Fibroblast of skin of abdomen (primary cell): Measurements from ENCODE around the gene RASL10B.

ENCODE experiments used
- DNase-seq: peaks from one replicate; pipeline ENCODE4 v3.0.0-alpha.2; 2013

Gene RASL10B

GRCh38 chr17:35766489-35766877 is 35.0 kb downstream of the RASL10B start:
- no peak for DNase-seq

DNA sequence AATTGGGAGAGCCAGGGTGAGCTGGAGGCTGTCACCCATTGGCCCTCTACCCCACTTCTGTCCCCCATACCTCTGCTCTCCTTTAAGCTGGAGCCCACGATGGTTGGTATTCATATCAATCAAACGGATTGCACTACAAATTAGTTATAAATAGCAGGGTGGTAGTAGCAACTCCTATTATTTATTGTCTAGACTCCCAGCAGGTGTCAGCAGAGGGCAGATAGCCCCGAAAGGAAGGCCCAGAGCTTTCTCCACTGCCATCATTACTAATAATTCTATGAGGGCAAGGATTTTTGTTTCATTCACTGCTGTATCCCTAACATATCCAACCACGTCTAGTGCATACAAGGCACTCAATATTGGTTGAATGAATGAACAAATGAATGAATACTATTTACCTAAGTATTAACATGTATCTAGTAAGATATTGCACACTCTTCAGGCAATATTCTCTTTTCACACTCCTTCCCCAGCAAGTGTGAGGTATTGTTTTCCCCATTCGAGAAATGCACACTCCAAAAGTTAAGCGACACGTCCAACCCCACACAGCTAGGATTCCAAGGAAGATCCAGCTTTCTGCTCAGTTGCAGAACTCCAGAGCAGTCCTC is 35.6 kb downstream of the RASL10B start:
- DNase-seq, result peak; percentile 35

GRCh38 chr17:35768797-35769196 is 37.4 kb downstream of the RASL10B start:
- DNase-seq, result no peak

- DNase-seq, result no peak
Observed at GRCh38 chr17:35769895-35770486, 38.6 kb downstream of the RASL10B start.

GRCh38 chr17:35773129-35773528 is 41.7 kb downstream of the RASL10B start:
- no peak for DNase-seq

DNA sequence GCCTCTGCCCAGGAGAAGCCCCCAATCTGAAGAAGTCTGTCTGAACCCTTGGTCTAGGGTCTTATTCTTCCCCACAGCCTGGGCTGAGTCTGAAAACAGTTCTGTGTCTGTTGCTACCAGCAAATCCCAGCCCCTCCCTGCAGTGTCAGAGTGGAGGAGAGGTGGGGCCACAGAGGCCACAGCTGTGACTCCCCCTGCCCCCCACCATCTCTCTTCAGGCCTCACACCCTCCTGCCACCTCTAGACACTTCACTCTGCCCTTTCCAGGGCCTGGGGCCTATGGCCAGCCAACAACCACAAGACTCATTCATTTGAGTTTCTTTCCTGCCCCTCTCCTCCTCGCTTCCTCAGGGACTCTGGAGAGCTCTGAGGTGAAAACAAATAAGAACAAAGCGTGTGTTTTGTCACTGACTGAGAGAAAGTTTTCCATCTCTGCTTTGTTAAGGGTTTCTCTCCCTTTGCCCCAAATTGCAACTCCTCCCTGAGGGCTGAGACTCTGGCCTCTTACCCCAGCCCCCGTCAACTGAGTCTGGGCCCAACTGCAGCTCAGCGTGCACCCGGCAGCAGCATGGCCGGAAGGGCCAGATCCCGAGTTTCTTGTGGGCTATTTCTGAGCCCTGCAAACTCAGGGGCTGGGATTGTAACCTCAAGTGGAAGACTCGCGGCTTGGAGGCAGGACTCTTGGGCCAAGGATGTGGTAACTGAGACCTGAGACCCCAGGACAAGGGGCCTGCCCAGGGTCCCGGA is 42.4 kb downstream of the RASL10B start:
- DNase-seq, result no peak

DNA sequence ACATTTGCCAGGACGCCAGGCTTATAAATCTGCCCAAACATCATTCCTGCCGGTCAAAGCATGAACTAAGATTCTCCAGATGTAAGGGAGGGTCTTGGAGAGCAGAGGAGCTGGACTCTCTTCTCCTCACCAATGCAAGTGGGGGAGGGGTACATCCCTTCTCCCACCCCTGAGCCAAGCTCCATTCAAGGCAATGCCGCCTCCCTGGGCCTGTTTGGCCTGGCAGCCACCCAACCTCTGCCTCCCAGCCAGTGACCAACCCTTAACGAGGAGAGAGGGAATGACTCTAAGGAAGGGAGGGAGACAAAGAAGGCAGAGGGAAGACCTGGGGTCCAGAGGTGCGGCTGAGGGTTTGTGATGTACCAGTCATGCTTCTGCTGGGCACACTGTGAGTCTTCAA is 43.1 kb downstream of the RASL10B start:
- peak; percentile 44 for DNase-seq

GRCh38 chr17:35775039-35775438 is 43.6 kb downstream of the RASL10B start:
- no peak for DNase-seq

- DNase-seq, result no peak
Observed at GRCh38 chr17:35775583-35775982, 44.1 kb downstream of the RASL10B start.

DNA sequence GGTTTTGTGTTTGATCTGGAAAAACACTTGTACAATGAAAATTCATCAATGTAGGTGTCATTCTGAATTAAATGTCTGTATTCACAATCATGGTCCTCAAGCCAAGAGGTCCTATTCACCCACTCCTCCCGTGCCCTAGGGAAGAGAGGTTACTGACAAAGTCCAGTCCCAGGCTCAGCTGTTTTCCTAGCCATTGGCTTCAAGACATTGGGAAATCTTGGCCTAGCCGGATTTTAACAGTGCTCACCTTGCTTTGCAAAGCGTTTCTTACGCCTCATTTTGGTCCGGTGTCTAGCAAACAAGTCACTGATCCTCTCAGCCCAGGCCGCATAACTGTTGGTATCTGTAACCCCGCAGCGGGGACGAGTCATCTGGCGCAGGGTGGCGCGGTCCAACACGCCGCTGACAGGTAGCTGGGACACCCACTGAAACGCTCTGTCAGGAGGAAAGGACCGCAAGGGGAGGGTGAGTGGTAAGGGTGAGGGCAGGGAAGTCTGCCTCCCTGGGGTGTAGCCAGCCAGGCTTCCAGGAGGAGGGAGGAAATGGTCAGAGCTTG is 47.3 kb downstream of the RASL10B start:
- no peak for DNase-seq

- DNase-seq, result no peak
Observed at GRCh38 chr17:35780950-35781349, 49.5 kb downstream of the RASL10B start.

DNA sequence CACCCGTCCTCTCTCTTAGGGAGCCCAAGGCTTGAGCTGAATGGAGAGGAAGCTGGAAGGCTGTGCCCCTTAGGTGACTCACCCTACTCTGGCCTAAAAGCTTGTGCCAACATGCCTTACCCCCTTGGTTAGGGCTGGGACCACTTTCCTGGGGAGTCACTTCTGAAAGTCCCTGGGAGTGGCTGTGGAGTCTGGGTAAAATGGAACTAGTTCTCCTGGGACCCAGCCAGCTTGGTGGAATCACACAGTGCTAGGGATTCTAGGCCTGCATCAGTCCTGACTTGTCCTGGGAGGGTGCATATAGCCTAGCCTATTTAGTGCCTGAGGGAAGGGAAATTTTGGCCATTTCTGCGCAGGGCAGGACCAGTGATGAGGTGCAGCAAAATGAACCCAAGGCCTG is 53.5 kb downstream of the RASL10B start:
- DNase-seq, result no peak

DNA sequence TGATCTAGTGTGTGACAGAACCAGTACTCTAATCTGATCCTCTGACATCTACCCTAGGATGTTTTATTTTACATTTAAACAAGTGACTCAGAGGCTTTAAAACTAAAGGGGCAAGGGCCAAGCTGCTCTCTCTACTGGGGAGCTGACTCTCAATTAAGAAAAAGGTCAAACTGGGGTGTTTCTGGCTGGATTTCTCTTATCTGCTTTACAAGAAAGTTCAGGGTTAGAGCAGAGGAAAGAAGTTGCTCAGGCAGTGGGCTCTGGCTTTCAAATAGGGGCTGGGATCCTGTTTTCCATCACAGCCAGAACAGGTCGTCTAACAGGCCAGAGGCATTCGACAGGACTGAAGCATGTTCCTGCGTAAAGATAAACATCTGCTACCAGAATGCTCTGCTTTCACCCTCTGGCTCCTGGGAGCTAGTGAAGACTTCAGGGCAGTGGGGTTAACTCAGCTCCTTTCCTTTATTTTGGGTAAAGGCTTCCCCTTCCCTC is 55.5 kb downstream of the RASL10B start:
- DNase-seq, result no peak

- peak; percentile 82 for DNase-seq
Observed at GRCh38 chr17:35788477-35789368, 57.3 kb downstream of the RASL10B start.

DNA sequence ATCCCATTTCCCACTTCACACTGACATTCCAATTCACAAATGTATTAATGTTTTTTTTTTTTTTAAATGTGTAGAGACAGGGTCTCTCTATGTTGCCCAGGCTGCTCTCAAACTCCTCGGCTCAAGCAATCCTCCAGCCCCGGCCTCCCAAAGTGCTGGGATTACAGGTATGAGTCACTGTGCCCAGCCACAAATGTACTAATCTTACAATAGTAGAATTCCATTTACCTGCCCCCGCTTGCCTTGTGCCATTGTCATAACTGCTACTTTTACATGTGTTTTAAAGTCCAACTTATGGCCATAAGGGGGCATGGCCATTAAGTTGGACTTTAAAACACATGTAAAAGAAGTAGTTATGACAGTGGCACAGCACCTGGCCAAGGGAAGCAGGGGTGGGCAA is 59.4 kb downstream of the RASL10B start:
- DNase-seq, result no peak

- no peak for DNase-seq
Observed at GRCh38 chr17:35791681-35792350, 60.4 kb downstream of the RASL10B start.
